ENCODE measurements around the gene ANK3. TPM values are rescaled to one million over a fixed set of nuclear protein-coding genes. Genes with fewer than 3 reads are reported as not detected.

The ANK3 gene
- total and polyA plus RNA-seq, 2 experiments from 2014 or later: 46.5 to 85.2 TPM

DNA sequence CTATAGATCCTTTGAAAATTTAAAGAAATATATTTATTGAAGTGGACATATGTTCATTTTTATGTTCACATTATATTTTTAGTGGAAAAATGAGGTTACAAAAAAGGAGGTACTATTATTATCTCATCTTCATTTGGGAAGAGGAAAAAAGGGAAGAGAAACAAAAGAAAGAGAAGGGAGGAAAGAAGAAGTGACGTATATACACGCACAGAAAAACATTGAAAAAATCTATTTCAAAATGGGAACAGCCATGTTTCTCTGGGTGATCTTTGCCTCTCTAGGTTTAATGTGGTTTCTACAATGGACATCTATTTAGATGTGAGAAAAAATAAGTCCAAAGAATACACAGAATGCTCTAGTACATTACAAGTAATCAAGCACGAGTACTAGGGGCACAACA, 14.8 kb downstream of the ANK3 start:
- no peak for TF ChIP-seq ZNF331 (CRISPR knock-in tag; IDR thresholded peaks at IDR 0.05; ENCODE audit: low read depth)
- TF ChIP-seq, protein P1, sequence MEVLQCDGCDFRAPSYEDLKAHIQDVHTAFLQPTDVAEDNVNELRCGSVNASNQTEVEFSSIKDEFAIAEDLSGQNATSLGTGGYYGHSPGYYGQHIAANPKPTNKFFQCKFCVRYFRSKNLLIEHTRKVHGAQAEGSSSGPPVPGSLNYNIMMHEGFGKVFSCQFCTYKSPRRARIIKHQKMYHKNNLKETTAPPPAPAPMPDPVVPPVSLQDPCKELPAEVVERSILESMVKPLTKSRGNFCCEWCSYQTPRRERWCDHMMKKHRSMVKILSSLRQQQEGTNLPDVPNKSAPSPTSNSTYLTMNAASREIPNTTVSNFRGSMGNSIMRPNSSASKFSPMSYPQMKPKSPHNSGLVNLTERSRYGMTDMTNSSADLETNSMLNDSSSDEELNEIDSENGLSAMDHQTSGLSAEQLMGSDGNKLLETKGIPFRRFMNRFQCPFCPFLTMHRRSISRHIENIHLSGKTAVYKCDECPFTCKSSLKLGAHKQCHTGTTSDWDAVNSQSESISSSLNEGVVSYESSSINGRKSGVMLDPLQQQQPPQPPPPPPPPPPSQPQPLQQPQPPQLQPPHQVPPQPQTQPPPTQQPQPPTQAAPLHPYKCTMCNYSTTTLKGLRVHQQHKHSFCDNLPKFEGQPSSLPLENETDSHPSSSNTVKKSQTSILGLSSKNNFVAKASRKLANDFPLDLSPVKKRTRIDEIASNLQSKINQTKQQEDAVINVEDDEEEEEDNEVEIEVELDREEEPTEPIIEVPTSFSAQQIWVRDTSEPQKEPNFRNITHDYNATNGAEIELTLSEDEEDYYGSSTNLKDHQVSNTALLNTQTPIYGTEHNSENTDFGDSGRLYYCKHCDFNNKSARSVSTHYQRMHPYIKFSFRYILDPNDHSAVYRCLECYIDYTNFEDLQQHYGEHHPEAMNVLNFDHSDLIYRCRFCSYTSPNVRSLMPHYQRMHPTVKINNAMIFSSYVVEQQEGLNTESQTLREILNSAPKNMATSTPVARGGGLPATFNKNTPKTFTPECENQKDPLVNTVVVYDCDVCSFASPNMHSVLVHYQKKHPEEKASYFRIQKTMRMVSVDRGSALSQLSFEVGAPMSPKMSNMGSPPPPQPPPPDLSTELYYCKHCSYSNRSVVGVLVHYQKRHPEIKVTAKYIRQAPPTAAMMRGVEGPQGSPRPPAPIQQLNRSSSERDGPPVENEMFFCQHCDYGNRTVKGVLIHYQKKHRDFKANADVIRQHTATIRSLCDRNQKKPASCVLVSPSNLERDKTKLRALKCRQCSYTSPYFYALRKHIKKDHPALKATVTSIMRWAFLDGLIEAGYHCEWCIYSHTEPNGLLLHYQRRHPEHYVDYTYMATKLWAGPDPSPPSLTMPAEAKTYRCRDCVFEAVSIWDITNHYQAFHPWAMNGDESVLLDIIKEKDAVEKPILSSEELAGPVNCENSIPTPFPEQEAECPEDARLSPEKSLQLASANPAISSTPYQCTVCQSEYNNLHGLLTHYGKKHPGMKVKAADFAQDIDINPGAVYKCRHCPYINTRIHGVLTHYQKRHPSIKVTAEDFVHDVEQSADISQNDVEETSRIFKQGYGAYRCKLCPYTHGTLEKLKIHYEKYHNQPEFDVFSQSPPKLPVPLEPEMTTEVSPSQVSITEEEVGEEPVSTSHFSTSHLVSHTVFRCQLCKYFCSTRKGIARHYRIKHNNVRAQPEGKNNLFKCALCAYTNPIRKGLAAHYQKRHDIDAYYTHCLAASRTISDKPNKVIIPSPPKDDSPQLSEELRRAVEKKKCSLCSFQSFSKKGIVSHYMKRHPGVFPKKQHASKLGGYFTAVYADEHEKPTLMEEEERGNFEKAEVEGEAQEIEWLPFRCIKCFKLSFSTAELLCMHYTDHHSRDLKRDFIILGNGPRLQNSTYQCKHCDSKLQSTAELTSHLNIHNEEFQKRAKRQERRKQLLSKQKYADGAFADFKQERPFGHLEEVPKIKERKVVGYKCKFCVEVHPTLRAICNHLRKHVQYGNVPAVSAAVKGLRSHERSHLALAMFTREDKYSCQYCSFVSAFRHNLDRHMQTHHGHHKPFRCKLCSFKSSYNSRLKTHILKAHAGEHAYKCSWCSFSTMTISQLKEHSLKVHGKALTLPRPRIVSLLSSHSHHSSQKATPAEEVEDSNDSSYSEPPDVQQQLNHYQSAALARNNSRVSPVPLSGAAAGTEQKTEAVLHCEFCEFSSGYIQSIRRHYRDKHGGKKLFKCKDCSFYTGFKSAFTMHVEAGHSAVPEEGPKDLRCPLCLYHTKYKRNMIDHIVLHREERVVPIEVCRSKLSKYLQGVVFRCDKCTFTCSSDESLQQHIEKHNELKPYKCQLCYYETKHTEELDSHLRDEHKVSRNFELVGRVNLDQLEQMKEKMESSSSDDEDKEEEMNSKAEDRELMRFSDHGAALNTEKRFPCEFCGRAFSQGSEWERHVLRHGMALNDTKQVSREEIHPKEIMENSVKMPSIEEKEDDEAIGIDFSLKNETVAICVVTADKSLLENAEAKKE (CRISPR knock-in tag; IDR thresholded peaks at IDR 0.05): no peak
- no peak for TF ChIP-seq NANOG (IDR thresholded peaks at IDR 0.05; ENCODE audit: borderline replicate concordance)
- TF ChIP-seq, protein P2, sequence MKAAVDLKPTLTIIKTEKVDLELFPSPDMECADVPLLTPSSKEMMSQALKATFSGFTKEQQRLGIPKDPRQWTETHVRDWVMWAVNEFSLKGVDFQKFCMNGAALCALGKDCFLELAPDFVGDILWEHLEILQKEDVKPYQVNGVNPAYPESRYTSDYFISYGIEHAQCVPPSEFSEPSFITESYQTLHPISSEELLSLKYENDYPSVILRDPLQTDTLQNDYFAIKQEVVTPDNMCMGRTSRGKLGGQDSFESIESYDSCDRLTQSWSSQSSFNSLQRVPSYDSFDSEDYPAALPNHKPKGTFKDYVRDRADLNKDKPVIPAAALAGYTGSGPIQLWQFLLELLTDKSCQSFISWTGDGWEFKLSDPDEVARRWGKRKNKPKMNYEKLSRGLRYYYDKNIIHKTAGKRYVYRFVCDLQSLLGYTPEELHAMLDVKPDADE (IDR thresholded peaks at IDR 0.05): no peak
- no peak for TF ChIP-seq EZH2 (IDR thresholded peaks at IDR 0.05; ENCODE audit: low read depth, unreplicated experiment)
- no peak for TF ChIP-seq JUNB (IDR thresholded peaks at IDR 0.05; ENCODE audit: unreplicated experiment)
- TF ChIP-seq CREB1 (CRISPR knock-in tag; IDR thresholded peaks at IDR 0.05; ENCODE audit: low read depth): no peak
- TF ChIP-seq, protein P3, sequence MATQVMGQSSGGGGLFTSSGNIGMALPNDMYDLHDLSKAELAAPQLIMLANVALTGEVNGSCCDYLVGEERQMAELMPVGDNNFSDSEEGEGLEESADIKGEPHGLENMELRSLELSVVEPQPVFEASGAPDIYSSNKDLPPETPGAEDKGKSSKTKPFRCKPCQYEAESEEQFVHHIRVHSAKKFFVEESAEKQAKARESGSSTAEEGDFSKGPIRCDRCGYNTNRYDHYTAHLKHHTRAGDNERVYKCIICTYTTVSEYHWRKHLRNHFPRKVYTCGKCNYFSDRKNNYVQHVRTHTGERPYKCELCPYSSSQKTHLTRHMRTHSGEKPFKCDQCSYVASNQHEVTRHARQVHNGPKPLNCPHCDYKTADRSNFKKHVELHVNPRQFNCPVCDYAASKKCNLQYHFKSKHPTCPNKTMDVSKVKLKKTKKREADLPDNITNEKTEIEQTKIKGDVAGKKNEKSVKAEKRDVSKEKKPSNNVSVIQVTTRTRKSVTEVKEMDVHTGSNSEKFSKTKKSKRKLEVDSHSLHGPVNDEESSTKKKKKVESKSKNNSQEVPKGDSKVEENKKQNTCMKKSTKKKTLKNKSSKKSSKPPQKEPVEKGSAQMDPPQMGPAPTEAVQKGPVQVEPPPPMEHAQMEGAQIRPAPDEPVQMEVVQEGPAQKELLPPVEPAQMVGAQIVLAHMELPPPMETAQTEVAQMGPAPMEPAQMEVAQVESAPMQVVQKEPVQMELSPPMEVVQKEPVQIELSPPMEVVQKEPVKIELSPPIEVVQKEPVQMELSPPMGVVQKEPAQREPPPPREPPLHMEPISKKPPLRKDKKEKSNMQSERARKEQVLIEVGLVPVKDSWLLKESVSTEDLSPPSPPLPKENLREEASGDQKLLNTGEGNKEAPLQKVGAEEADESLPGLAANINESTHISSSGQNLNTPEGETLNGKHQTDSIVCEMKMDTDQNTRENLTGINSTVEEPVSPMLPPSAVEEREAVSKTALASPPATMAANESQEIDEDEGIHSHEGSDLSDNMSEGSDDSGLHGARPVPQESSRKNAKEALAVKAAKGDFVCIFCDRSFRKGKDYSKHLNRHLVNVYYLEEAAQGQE (IDR thresholded peaks at IDR 0.05; ENCODE audit: unreplicated experiment): no peak
- TF ChIP-seq POLR2AphosphoS5 (IDR thresholded peaks at IDR 0.05; ENCODE audit: low read depth): no peak
- no peak for TF ChIP-seq EZH2phosphoT487 (IDR thresholded peaks at IDR 0.05; ENCODE audit: unreplicated experiment)
- TF ChIP-seq, protein P4, sequence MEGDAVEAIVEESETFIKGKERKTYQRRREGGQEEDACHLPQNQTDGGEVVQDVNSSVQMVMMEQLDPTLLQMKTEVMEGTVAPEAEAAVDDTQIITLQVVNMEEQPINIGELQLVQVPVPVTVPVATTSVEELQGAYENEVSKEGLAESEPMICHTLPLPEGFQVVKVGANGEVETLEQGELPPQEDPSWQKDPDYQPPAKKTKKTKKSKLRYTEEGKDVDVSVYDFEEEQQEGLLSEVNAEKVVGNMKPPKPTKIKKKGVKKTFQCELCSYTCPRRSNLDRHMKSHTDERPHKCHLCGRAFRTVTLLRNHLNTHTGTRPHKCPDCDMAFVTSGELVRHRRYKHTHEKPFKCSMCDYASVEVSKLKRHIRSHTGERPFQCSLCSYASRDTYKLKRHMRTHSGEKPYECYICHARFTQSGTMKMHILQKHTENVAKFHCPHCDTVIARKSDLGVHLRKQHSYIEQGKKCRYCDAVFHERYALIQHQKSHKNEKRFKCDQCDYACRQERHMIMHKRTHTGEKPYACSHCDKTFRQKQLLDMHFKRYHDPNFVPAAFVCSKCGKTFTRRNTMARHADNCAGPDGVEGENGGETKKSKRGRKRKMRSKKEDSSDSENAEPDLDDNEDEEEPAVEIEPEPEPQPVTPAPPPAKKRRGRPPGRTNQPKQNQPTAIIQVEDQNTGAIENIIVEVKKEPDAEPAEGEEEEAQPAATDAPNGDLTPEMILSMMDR (conservative IDR thresholded peaks at IDR 0.05; ENCODE audit: low read depth in 2 of 2): no peak
- no peak for TF ChIP-seq STAT1 (IDR thresholded peaks at IDR 0.05; ENCODE audit: unreplicated experiment)
- no peak for TF ChIP-seq ZNF114 (CRISPR knock-in tag; IDR thresholded peaks at IDR 0.05)
- no peak for ATAC-seq
- DNase-seq (ENCODE audit: low spot score): no peak
- no peaks in the 10 kb centered on the region for H3F3A ChIP-seq (replicated peaks; ENCODE audit: low read depth)
- H3K36me3 ChIP-seq (ENCODE audit: insufficient read depth): no peaks in the 10 kb centered on the region
- no peaks in the 10 kb centered on the region for H4K20me1 ChIP-seq (replicated peaks; ENCODE audit: insufficient read depth)
- no peak overlapping the region for H3K27ac Mint-ChIP-seq
- H2AFZ ChIP-seq: no peak overlapping the region
- H3K36me3 Mint-ChIP-seq (ENCODE audit: low read depth): no peaks in the 10 kb centered on the region
- H3K27me3 Mint-ChIP-seq (ENCODE audit: insufficient read depth, low read depth, poor library complexity): no peaks in the 10 kb centered on the region
- H3K9me2 ChIP-seq (ENCODE audit: insufficient read depth): no peaks in the 10 kb centered on the region
- no peaks in the 10 kb centered on the region for H3K79me2 ChIP-seq (replicated peaks; ENCODE audit: insufficient read depth)
- no peak overlapping the region for H3K4me2 ChIP-seq
- no peak overlapping the region for H3K27ac ChIP-seq (ENCODE audit: low read depth)
- H3K27me3 ChIP-seq (ENCODE audit: insufficient read depth): no peaks in the 10 kb centered on the region
- no peak overlapping the region for H3K4me3 ChIP-seq
- no peaks in the 10 kb centered on the region for H3K9me3 Mint-ChIP-seq
- H3K4me3 Mint-ChIP-seq: no peak overlapping the region
- H3K4me1 ChIP-seq (ENCODE audit: insufficient read depth): peaks cover 17% of the 10 kb centered on the region
- H3K4me1 Mint-ChIP-seq: peaks cover 25% of the 10 kb centered on the region

All from GM23338 (cell line).